HG03135 (cell line): ENCODE data around the gene CISTR.
"Not testable (repeated sequence)": the region's sequence is repeated elsewhere in the genome, so short reads cannot be mapped to it uniquely, and the experiment has no call there.

ENCODE experiments used
- ATAC-seq: cut with Tn5 transposase; IDR thresholded peaks from one replicate; pipeline ENCODE4 v1.9.1; 2021; ENCODE audit warnings: mild to moderate bottlenecking, moderate library complexity; ENCODE audit not compliant: unreplicated experiment

The CISTR gene

DNA sequence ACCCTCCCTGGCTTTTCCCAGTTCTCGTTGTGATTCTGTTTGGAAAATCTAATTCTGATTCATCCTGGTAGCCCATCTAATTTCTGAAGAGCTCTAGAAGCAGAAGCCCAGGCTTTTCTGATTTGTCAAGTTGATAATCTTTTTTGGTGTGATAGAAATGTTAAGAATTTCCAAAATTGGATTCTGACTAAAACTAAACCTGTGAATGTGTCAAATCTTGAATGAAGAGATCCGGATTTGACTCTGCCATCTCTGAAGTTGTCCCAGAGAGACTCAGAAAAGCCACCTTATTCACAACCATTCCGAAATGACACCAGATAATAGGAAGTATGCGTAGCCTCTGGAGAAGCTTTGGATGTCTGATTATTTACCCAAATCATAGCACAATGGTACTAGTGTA lies 12.8 kb upstream of the CISTR start:
- ATAC-seq: no peak

DNA sequence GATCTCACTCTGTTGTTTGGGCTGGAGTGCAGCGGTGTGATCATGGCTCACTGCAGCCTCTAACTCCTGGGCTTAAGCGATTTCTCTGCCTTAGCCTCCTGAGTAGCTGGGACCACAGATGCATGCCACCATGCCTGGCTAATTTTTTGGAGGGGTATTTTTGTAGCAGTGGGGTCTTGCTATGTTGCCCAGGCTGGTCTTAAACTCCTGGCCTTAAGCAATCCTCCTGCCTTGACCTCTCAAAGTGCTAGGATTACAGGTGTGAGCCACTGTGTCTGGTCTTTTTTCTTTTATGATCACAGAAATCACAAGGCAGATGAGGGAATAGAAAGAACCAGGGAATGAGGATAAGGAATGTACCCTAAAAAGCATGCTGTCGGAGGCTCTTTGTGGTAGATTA lies 11.0 kb upstream of the CISTR start:
- not testable (repeated sequence) for ATAC-seq

DNA sequence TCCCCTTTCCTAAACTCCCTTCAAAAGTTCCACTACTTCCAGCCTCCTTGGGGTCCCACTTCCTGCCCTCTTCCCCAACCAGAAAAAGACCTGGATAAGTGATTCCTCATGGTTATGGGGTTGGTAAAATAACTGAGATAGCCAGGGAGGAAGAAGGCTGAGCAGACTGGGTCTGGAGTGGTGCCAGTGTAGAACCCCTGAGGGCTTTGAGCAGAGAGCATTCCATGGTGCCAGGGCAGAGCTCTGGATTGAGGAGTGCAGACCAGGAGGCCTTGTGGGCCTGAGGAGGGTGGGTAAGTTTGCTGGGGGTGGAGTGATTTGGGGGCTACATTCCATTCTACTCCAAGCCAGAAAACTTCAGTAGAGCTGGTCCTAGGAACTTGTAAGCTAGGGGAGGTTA lies 9.5 kb upstream of the CISTR start:
- ATAC-seq: no peak

GRCh38 chr12:53759261-53759660 lies 7.5 kb upstream of the CISTR start:
- no peak for ATAC-seq

- no peak for ATAC-seq
Measured at GRCh38 chr12:53758730-53759103, 6.9 kb upstream of the CISTR start.

DNA sequence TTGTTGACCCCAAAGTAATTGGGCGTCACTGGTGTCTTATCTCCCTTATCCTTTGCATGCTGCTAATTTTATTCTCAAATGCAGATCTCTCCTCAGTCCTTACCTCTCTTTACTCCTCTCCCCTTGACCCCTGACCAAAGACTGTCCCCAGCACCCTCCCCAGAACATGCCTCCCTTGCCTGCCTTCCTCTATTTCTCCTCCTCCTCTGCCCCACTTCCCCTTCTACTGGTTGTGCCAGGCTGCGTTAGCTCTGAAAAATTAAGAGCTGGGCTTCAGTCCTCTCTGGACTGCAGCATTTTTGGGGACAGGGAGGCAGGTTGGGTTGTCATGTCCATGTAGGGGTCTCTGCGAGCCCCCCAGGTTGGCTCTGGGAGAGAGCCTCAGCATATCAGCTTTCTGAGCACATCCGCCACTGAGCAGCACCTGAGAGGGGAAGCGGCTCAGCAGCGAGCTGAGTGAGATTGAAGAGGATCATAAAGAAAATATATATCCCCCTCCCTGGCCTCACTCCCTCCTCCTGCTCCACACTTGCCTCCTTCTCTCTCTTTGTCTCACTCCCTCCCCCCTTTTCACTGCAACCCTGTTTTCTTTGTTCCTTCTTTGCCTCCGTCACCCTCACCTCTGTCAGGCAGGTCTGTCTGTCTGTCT lies 6.4 kb upstream of the CISTR start:
- ATAC-seq: no peak

- ATAC-seq: peak; percentile 66
Measured at GRCh38 chr12:53757101-53757770, 5.5 kb upstream of the CISTR start.

- no peak for ATAC-seq
Measured at GRCh38 chr12:53756300-53757100, 4.7 kb upstream of the CISTR start.

DNA sequence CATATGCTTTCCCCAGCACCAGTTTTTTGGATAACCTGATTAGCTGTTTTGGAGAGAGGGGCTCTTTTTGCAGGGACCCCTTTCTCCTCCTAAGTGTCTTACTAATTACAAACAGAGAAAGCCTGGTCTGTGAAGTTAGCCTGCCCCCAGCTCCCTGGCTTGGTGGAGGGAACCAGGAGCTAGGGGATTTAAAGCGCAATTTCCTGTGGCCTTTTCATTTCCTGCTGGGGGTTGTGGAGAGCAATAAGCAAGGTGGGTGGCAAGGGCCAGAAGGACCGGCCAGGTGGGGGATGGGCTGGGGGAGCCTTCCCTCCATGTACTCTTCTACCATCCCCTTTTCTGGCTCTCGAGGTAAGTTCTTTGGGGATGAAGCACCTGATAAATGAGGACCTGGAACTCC lies 4.1 kb upstream of the CISTR start:
- no peak for ATAC-seq

- no peak for ATAC-seq
Measured at GRCh38 chr12:53755451-53755891, 3.7 kb upstream of the CISTR start.

DNA sequence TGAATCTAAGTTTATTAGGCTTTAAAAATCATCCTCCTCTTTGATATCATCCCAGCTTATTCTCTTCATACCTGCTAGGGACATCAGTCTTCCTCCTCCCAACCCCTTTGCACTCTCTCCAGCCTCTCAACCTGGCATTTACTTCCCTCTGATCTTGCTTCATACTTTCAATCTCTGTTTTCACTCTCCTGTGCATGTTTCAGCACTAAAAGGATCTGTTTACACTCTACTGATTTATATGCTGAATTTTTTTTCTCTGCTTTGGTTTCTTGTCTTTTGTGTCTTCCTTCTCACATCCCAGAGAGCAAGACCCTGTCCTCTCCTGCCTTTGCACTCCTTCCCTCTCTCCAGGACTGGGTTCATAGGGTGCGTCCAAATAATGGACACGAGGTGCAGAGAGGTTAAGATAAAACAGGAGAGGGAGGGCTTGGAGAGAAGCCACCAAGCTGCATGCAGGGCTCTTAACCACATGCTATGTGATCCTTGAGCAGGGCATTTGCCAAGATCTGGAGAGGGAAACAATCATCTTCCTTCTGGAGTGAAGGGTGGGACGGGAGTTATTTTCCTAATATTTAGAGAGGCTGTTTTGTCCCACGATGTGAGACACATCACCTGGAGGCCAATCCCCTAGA lies 3.0 kb upstream of the CISTR start:
- no peak for ATAC-seq

DNA sequence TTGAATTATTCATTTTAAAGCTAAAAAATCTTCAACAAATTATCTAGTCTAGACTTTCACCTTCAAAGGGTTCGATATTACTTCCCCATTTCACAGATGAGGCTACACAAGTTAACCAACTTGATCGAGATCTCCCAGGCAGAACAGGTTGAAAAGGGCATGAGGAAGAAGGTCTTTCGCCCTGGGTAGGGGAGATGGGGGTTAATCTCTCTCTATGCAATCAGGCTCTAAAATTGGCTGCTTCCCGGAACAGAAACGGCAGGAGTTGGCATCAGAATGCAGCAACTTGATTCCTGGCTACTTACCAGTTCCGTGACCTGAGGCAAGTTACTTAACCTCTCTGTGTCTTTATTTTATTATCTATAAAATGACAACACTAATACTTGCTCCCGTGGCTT lies 2.4 kb upstream of the CISTR start:
- no peak for ATAC-seq

DNA sequence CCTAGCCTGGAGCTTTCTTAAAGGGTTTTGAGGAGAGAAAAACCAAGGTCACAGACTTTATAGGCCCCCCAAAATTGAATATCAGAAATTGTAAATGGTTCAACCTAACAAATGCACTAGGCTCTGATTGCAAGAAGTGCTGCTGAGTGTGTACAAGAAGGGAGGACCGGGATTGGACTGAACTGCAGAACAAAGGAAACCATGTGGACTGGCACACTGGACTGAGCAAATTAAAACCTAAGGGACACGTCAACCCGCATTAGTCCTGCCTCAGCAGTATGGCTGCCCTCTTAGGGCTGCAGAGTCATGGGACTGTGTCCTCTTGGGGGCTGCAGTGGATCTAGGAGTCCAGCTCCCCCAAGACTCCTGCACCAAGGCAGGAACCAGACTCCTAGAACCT lies 842 bp upstream of the CISTR start:
- no peak for ATAC-seq

GRCh38 chr12:53752192-53752601 lies 418 bp upstream of the CISTR start:
- no peak for ATAC-seq

DNA sequence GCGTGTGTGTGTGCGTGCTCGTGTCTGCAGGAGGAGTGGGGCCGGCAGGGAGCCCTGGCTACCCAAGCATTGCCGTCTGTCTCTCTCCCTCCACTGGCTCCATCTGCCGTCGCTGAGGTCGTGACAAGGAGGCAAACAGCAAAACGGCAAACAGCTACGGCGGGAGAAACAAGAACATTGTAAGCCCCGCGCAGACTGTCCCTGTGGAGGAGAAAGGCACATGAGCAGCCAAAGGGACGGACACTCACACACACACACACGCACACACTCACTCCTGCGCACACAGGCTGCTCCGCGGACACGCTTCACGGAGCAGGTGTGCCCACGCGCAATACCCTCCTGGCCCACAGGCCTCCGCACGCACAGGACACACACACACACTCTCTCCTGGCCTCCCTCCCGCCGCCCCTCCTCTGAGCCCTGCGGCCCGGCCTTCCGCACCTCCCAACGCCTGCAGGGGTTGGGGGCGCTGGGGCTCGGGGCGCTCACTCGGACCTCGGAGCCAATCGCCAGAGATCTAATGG lies 905 bp downstream of the CISTR start:
- peak; percentile 26 for ATAC-seq

- ATAC-seq: peak; percentile 8
Measured at GRCh38 chr12:53749986-53750811, 1.6 kb downstream of the CISTR start.

DNA sequence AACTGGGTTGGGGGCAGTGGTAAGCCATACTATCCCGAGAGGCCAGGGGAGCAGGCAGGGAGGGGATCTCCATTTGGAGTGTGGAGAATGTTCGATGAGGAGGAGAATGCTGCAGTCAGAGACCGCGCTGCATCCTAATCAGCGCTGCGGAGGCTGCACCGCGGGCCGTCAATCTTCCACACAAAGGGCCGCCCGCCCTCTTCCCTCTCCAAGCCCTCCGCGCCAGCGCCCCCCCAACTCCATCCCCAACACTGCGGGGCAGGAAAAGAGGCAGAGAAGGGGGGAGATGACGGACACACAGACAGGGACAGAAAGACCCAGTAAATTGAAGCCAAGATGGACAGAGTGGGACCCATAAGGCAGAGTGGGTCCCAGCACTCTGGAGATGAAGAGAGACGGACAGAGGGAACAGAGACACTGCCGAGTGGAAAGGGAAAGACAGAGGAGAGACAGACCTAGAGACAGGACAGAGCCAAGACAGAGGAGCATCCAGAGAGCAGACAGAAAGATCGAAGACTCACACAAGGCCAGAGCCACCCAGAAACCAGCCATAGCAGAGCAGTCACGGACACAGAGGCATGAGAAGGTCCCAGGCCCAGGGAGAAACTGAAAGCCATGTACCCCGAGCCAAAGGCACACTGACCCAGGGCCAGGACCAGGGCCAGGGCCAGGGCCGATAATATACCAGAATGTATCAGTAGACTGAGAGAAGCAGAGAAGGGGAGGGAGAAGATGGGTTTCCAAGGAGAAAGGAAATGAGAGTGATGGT lies 3.5 kb downstream of the CISTR start:
- ATAC-seq: no peak

- no peak for ATAC-seq
Measured at GRCh38 chr12:53747095-53747494, 4.7 kb downstream of the CISTR start.

- ATAC-seq: no peak
Measured at GRCh38 chr12:53746592-53747092, 5.1 kb downstream of the CISTR start.
